GM12878 (cell line): Measurements from ENCODE around the gene PPP2R2B. TPM values are rescaled to one million over a fixed set of nuclear protein-coding genes. Genes with fewer than 3 reads are reported as not detected.

Experiments used
- ATAC-seq: fragments of 200-7000 bp; cut with Tn5 transposase; 3 replicates; pipeline ENCODE4 v1.9.1; 2020; ENCODE audit warnings: mild to moderate bottlenecking, moderate library complexity
- BruUV-seq: library from RNA; stranded (reverse); fragments of 400-500 nt; replicated peaks from 2 replicates; lab custom pipeline; 2021; lab: Mats Ljungman, UMichigan
- CTCF ChIA-PET: fragments of 300-600 bp; sonication (Branson Sonifier 250); formaldehyde crosslinking; extraction: SDS; loops from one replicate; lab custom pipeline; 2021; ENCODE audit warnings: inconsistent platforms; lab: Yijun Ruan, JAX
- POLR2A ChIA-PET: fragments of 350-600 bp; formaldehyde crosslinking; extraction: SDS; loops from one replicate; lab custom pipeline; 2021; ENCODE audit warnings: inconsistent platforms; lab: Charles Lee
- RAD21 ChIA-PET: fragments of 300-600 bp; sonication (Branson Sonifier 250); formaldehyde crosslinking; loops from one replicate; lab custom pipeline; 2023; ENCODE audit warnings: antibody characterized with exemption; ENCODE audit not compliant: unreplicated experiment; lab: Charles Lee
- SMC1A ChIA-PET: fragments of 300-600 bp; sonication (Branson Sonifier 250); formaldehyde crosslinking; loops from one replicate; lab custom pipeline; 2023; ENCODE audit not compliant: unreplicated experiment, uncharacterized antibody; lab: Charles Lee
- DNase-seq: peaks from one replicate; pipeline ENCODE4 v3.0.0-alpha.2; 2011; ENCODE audit warnings: low read depth, low spot score
- FAIRE-seq: peaks from 3 replicates; lab custom pipeline; 2011; peaks lifted over from hg19 to GRCh38; lab: Jason Lieb, UNC
- H2AFZ ChIP-seq: 2 replicates; pipeline ENCODE4 v1.6.0; 2011; ENCODE audit warnings: low read depth, low read length, control low read depth; ENCODE audit not compliant: control insufficient read depth
- H3K27ac ChIP-seq: 2 replicates; pipeline ENCODE4 v1.5.1; 2011; ENCODE audit warnings: control low read depth; ENCODE audit not compliant: control insufficient read depth, insufficient read depth
- H3K27me3 ChIP-seq, 2 experiments: replicated peaks in 1 of 2; 2 replicates each; pipeline versions ENCODE4 v1.6.0 to v1.6.1; 2011; ENCODE audit warnings: low read length in 1 of 2; ENCODE audit not compliant: control insufficient read depth in 2 of 2, insufficient read depth in 2 of 2
- H3K36me3 ChIP-seq, 2 experiments: 2 replicates each; pipeline ENCODE4 v1.5.1; 2011; ENCODE audit warnings: low read length in 1 of 2; ENCODE audit not compliant: control insufficient read depth in 2 of 2, insufficient read depth in 2 of 2
- H3K4me1 ChIP-seq: 2 replicates; pipeline ENCODE4 v1.6.1; 2011; ENCODE audit warnings: mild to moderate bottlenecking, low read length, moderate library complexity, mixed read lengths; ENCODE audit not compliant: control insufficient read depth, insufficient read depth
- H3K4me2 ChIP-seq: 2 replicates; pipeline ENCODE4 v1.6.0; 2011; ENCODE audit warnings: control low read depth; ENCODE audit not compliant: control insufficient read depth, insufficient read depth
- H3K4me3 ChIP-seq: fragments of 200-600 bp; sonication (generic); 2 replicates; pipeline ENCODE4 v1.5.1; 2016
- H3K79me2 ChIP-seq: 2 replicates; pipeline ENCODE4 v1.6.0; 2011; ENCODE audit warnings: low read length; ENCODE audit not compliant: control insufficient read depth, insufficient read depth
- H3K9ac ChIP-seq: 2 replicates; pipeline ENCODE4 v1.8.0; 2011; ENCODE audit warnings: low read length, control low read depth, mixed read lengths; ENCODE audit not compliant: control insufficient read depth, insufficient read depth
- H3K9me3 ChIP-seq: replicated peaks from 3 replicates; pipeline ENCODE4 v1.5.1; 2011; ENCODE audit warnings: mild to moderate bottlenecking, low read length; ENCODE audit not compliant: control insufficient read depth, insufficient read depth
- H4K20me1 ChIP-seq: 2 replicates; pipeline ENCODE4 v1.6.0; 2011; ENCODE audit not compliant: control insufficient read depth, insufficient read depth
- CEBPZ ChIP-seq: fragments of 150-350 bp; IDR thresholded peaks from 2 replicates; pipeline ENCODE4 v1.6.1; 2016; ENCODE audit warnings: low read depth, low read length
- ESRRA ChIP-seq: IDR thresholded peaks from 2 replicates; pipeline ENCODE4 v1.6.1; 2012; ENCODE audit warnings: mild to moderate bottlenecking, low read length, improper control_type of control experiment
- MYB ChIP-seq: fragments of 150-350 bp; IDR thresholded peaks from 2 replicates; pipeline ENCODE4 v1.6.1; 2014; ENCODE audit warnings: mild to moderate bottlenecking, low read depth, low read length, borderline replicate concordance
- NRF1 ChIP-seq: conservative IDR thresholded peaks from 2 replicates; pipeline ENCODE4 v1.6.1; 2011; ENCODE audit warnings: mild to moderate bottlenecking, low read depth, low read length, improper control_type of control experiment
- PAX5 ChIP-seq: IDR thresholded peaks from 2 replicates; pipeline ENCODE4 v1.6.1; 2011; ENCODE audit warnings: low read depth, low read length, borderline replicate concordance
- POLR2A ChIP-seq: IDR thresholded peaks from 2 replicates; pipeline ENCODE4 v1.6.1; 2011; ENCODE audit warnings: low read depth, mild to moderate bottlenecking, low read length
- SMARCA5 ChIP-seq: fragments of 450-650 bp; IDR thresholded peaks from 2 replicates; pipeline ENCODE4 v1.6.1; 2017; ENCODE audit warnings: mild to moderate bottlenecking
- TCF7 ChIP-seq: IDR thresholded peaks from 2 replicates; pipeline ENCODE4 v1.6.1; 2014; ENCODE audit warnings: antibody characterized with exemption, borderline replicate concordance
- ZNF622 ChIP-seq: fragments of 450-650 bp; IDR thresholded peaks from 2 replicates; pipeline ENCODE4 v1.6.1; 2017; ENCODE audit warnings: mild to moderate bottlenecking, inconsistent platforms
- WGBS: methylation state at CpG from one replicate; pipeline ENCODE4 v1.1.6; 2016; ENCODE audit warnings: low lambda C conversion rate; ENCODE audit not compliant: insufficient replicate concordance, insufficient coverage; ENCODE audit errors: missing lambda C conversion rate; 5-methylcytosine and 5-hydroxymethylcytosine counted together
- in situ Hi-C: fragments of 300-500 bp; cut with MboI; formaldehyde crosslinking; loops from 9 replicates; pipeline ENCODE4 v1.14.3; 2018; ENCODE audit warnings: mixed read lengths
- intact Hi-C: fragments of 100-400 bp; cut with micrococcal nuclease; formaldehyde crosslinking; loops from one replicate; pipeline ENCODE4 v1.14.2; 2022; ENCODE audit not compliant: unreplicated experiment
- polyA plus RNA-seq, 11 experiments: library from polyadenylated mRNA; depleted of rRNA in 4 of 11; unstranded in 6 of 11; stranded (reverse) in 5 of 11; fragments of >200 nt; fragmentation: Nextera tagmentation in 4 of 11; fragmentation: Illumina TruSeq in 1 of 11; extraction: Ambion mirVana in 4 of 11; extraction: Trizol in 1 of 11; gene quantifications; 1 replicate in 1 of 11; 2 replicates in 10 of 11; pipeline versions ENCODE4 v1.2.1 to v1.2.3, GENCODE V29; 2011 to 2016; ENCODE audit warnings: inconsistent platforms in 2 of 11, missing spikeins in 2 of 11, low read depth in 1 of 11
- total RNA-seq, 4 experiments: library from RNA; depleted of rRNA in 3 of 4; stranded (reverse); fragments of >200 nt in 3 of 4; fragmentation: Illumina TruSeq in 1 of 4; extraction: Trizol in 1 of 4; gene quantifications; 2 replicates each; pipeline versions ENCODE4 v1.2.1 to v1.2.3, GENCODE V29; 2013 to 2021

PPP2R2B gene
- total and polyA plus RNA-seq, 10 of the 15 experiments (the other 5 are each of a cell fraction or from before 2014, with no cell fraction given) = not detected

GRCh38 chr5:146699664-146700418 lies 178.7 kb downstream of the PPP2R2B start:
- Histone ChIP-seq H3K27ac (no peak overlapping the region), H3K27me3 (no peaks in the 10 kb centered on the region), H3K79me2 (no peaks in the 10 kb centered on the region), H3K36me3 (no peaks in the 10 kb centered on the region), H3K4me2 (no peak overlapping the region), H3K4me1 (no peaks in the 10 kb centered on the region), H3K9me3 (no peaks in the 10 kb centered on the region), H3K4me3 (no peak overlapping the region), H2AFZ (no peak overlapping the region), H4K20me1 (no peaks in the 10 kb centered on the region), H3K9ac (no peak overlapping the region)
- DNase-seq (no peak), ATAC-seq (no peak), FAIRE-seq (no peak)
- BruUV-seq = no TSS peak
- TF ChIP-seq NRF1 (no peak), SMARCA5 (no peak), MYB (no peak), TCF7 (no peak)
- ChIA-PET RAD21 (no interaction called here), POLR2A (interaction anchor here (0.6 to 0.7 kb wide), 2 partner anchors 124 to 576 kb away, joined by 3 read pairs; no protein-coding TSS in a partner anchor), CTCF (interaction anchor here (0.6 to 1.2 kb wide), 5 partner anchors 10 to 266 kb away, joined by 3 to 6 read pairs (median 3); no protein-coding TSS in a partner anchor), SMC1A (interaction anchor here (0.6 kb wide), 1 partner anchor 818 kb away, joined by 3 read pairs; no protein-coding TSS in a partner anchor)
- in situ Hi-C loops (no loop called here), intact Hi-C loops (no loop called here)
- 21% methylated on average over 6 of the region's 6 CpGs for WGBS

GRCh38 chr5:146699138-146699537 lies 179.4 kb downstream of the PPP2R2B start:
- intact Hi-C loops = no loop called here
- SMC1A ChIA-PET = interaction anchor here (0.6 to 1.4 kb wide), 2 partner anchors 11 to 819 kb away, joined by 3 read pairs; no protein-coding TSS in a partner anchor
- POLR2A ChIA-PET = interaction anchor here (0.7 kb wide), 1 partner anchor 577 kb away, joined by 3 read pairs; no protein-coding TSS in a partner anchor
- no TSS peak for BruUV-seq
- H3K4me3 ChIP-seq = no peak overlapping the region
- H3K4me2 ChIP-seq = no peak overlapping the region
- no peak for TF ChIP-seq SMARCA5
- TF ChIP-seq PAX5 = no peak
- TF ChIP-seq ZNF622 = no peak
- TF ChIP-seq NRF1 = no peak
- TF ChIP-seq ESRRA = no peak
- no peak for TF ChIP-seq CEBPZ
- no peak for TF ChIP-seq POLR2A
- TF ChIP-seq, all 136 proteins: peak for 0
- CTCF ChIA-PET = interaction anchor here (0.6 to 1.2 kb wide), 5 partner anchors 9 to 267 kb away, joined by 3 to 6 read pairs (median 3); no protein-coding TSS in a partner anchor
- Histone ChIP-seq H4K20me1 (no peaks in the 10 kb centered on the region), H3K36me3 (no peaks in the 10 kb centered on the region), H3K9ac (no peak overlapping the region), H3K27ac (no peak overlapping the region), H3K4me1 (no peaks in the 10 kb centered on the region), H3K9me3 (no peaks in the 10 kb centered on the region), H3K79me2 (no peaks in the 10 kb centered on the region), H3K27me3 (no peaks in the 10 kb centered on the region), H2AFZ (no peak overlapping the region)
- no peak for DNase-seq
- no peak for ATAC-seq
- 25% methylated on average over 3 of the region's 3 CpGs for WGBS
- in situ Hi-C loops = no loop called here
- RAD21 ChIA-PET = no interaction called here
- FAIRE-seq = no peak
